ENCODE results near the gene PCSK9. TPM values are rescaled to one million over a fixed set of nuclear protein-coding genes. Genes with fewer than 3 reads are reported as not detected.

PCSK9 gene
- total and polyA plus RNA-seq, 9 of the 15 experiments (the other 6 are each of a cell fraction or from before 2014, with no cell fraction given): 3.2 to 58.6 (median 24.7) TPM

DNA sequence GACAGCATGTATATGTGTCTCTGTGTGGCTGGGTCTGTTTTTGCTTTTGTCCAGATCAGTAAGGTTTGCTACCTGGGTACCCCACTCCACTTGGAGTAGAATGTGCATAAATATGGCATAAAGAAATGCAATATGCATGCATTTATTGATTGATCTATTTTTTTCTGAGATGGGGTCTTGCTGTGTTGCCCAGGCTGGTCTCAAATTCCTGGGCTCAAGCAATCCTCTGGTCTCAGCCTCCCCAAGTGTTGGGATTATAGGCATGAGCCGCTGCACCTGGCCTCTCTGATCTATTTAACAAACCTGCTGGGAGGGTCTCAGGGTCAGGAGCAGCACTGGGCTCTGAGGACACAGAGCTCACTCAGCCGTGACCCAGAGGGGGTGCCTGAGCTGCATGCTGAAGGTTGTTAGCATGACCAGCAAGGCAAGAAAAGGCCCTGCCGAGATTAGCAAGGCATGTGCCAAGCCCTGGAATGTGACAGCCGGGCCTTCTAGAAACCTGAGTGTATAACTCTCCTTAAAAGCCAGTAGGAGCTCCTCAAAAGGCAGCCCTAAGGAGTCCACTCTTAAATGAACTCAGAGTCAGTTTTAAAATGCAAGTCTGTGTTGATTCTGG is 22.5 kb downstream of the PCSK9 start:
- no TSS peak for BruUV-seq (replicated peaks)
- no peak for DNase-seq (ENCODE audit: extremely low read depth in 1 of 4, low spot score in 3 of 4)
- Histone ChIP-seq H3K27ac (ENCODE audit: extremely low read depth, low read depth, low read length) (no peak overlapping the region), H3K4me1 (replicated peaks in 1 of 2; ENCODE audit: control insufficient read depth in 2 of 2, insufficient read depth in 2 of 2, low read length in 2 of 2) (peaks cover 0 to 8% of the 10 kb centered on the region in 2 experiments; a peak in 2 of 5 replicates), H3K4me2 (ENCODE audit: insufficient read depth, low read length) (no peak overlapping the region), H2AFZ (ENCODE audit: low read depth, low read length) (no peak overlapping the region), H3K4me3 (no peak overlapping the region), H3K9me1 (ENCODE audit: control insufficient read depth, insufficient read depth, low read length) (no peaks in the 10 kb centered on the region), H3K36me3 (ENCODE audit: control insufficient read depth, insufficient read depth, low read length) (peaks cover 97% of the 10 kb centered on the region; the same call in 2 of the 3 replicates), H3K27me3 (ENCODE audit: control insufficient read depth in 2 of 2, insufficient read depth in 2 of 2, low read length in 2 of 2) (no peaks in the 10 kb centered on the region), H3K9me3 (replicated peaks; ENCODE audit: control insufficient read depth, insufficient read depth, low read depth, low read length) (no peaks in the 10 kb centered on the region), H3K9ac (ENCODE audit: insufficient read depth in 1 of 2, low read depth in 2 of 2, low read length in 2 of 2) (no peak overlapping the region), H3K79me2 (ENCODE audit: control insufficient read depth, insufficient read depth, low read length) (no peaks in the 10 kb centered on the region), H4K20me1 (replicated peaks; ENCODE audit: control insufficient read depth, insufficient read depth, low read length) (0 out of 2 replicates have a peak, but pooled peaks cover 3% of the 10 kb centered on the region)
- ChIA-PET CTCF (ENCODE audit: low intra/inter-chr PET ratio) (no interaction called here), POLR2A (interaction anchor here (1.3 to 3.4 kb wide), 3 partner anchors 13 to 18 kb away, joined by 4 to 24 read pairs (median 5); no protein-coding TSS in a partner anchor)
- no peak for ATAC-seq
- in situ Hi-C loops (cut with MboI): no loop called here
- FAIRE-seq: no peak
- TF ChIP-seq TRIM28 (IDR thresholded peaks at IDR 0.05) (no peak), ZNF121 (CRISPR knock-in tag; conservative IDR thresholded peaks at IDR 0.05) (peak; percentile 81)
- WGBS (ENCODE audit: insufficient coverage, low coverage, missing lambda C conversion rate): 65% methylated on average over 4 of the region's 4 CpGs
- intact Hi-C loops (cut with micrococcal nuclease): no loop called here

DNA sequence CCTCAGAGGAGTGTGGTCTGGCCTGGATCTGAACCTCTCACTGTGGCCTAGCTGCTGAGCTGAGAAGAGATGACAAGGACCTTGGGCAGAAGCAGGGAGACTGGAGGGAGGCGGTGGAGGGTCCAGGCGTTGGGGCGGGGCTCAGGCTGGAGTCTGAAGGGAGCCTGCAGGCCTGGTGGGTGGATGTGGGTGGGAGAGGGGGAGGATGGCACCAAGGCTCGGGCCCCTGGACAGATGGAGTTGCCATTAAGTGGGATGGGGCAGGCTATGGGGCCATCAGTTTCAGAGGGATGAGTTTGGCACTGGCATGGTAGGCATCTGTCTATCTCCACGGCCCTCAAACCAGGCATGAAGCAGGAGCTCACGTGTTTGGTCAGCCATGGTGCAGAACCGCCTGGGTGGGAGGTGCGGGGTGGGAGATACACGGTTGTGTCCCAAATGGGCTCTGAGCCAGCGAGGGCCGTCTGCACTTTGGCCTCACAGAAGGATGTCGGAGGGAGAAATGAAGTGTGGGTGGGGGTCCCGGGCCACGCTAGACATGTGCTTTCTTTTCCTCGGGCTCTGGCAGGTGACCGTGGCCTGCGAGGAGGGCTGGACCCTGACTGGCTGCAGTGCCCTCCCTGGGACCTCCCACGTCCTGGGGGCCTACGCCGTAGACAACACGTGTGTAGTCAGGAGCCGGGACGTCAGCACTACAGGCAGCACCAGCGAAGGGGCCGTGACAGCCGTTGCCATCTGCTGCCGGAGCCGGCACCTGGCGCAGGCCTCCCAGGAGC is 23.6 kb downstream of the PCSK9 start:
- H3K27me3 ChIP-seq (ENCODE audit: control insufficient read depth in 2 of 2, insufficient read depth in 2 of 2, low read length in 2 of 2): no peaks in the 10 kb centered on the region
- 0 out of 2 replicates have a peak, but pooled peaks cover 3% of the 10 kb centered on the region for H4K20me1 ChIP-seq (replicated peaks; ENCODE audit: control insufficient read depth, insufficient read depth, low read length)
- POLR2A ChIA-PET: interaction anchor here (0.5 to 2.5 kb wide), 8 partner anchors 8 to 1675 kb away, joined by 3 to 12 read pairs (median 4); no protein-coding TSS in a partner anchor
- no peak overlapping the region for H3K4me2 ChIP-seq (ENCODE audit: insufficient read depth, low read length)
- BruUV-seq (replicated peaks): no TSS peak
- no peaks in the 10 kb centered on the region for H3K9me3 ChIP-seq (replicated peaks; ENCODE audit: control insufficient read depth, insufficient read depth, low read depth, low read length)
- H3K79me2 ChIP-seq (ENCODE audit: control insufficient read depth, insufficient read depth, low read length): no peaks in the 10 kb centered on the region
- no peak for TF ChIP-seq ARID1B (IDR thresholded peaks at IDR 0.05)
- peak; percentile 38; the same call in 1 of the 2 replicates for TF ChIP-seq RBFOX2 (IDR thresholded peaks at IDR 0.05; ENCODE audit: low read depth, low read length)
- peak; percentile 50 for TF ChIP-seq POLR2G (IDR thresholded peaks at IDR 0.05; ENCODE audit: low read depth, low read length)
- no peak for TF ChIP-seq FOXK2 (conservative IDR thresholded peaks at IDR 0.05 in 1 of 2, IDR thresholded peaks at IDR 0.05 in 1 of 2; ENCODE audit: low read depth in 2 of 2)
- no peaks in the 10 kb centered on the region for H3K9me1 ChIP-seq (ENCODE audit: control insufficient read depth, insufficient read depth, low read length)
- peaks cover 97% of the 10 kb centered on the region for H3K36me3 ChIP-seq (ENCODE audit: control insufficient read depth, insufficient read depth, low read length)
- H3K9ac ChIP-seq (ENCODE audit: insufficient read depth in 1 of 2, low read depth in 2 of 2, low read length in 2 of 2): no peak overlapping the region
- no peak for FAIRE-seq
- no peak for ATAC-seq
- H3K27ac ChIP-seq (ENCODE audit: extremely low read depth, low read depth, low read length): no peak overlapping the region
- H3K4me1 ChIP-seq (replicated peaks in 1 of 2; ENCODE audit: control insufficient read depth in 2 of 2, insufficient read depth in 2 of 2, low read length in 2 of 2): peaks cover 0 to 8% of the 10 kb centered on the region in 2 experiments; a peak in 2 of 5 replicates
- H3K4me3 ChIP-seq: no peak overlapping the region
- WGBS (ENCODE audit: insufficient coverage, low coverage, missing lambda C conversion rate): 86% methylated on average over 26 of the region's 29 CpGs
- H2AFZ ChIP-seq (ENCODE audit: low read depth, low read length): no peak overlapping the region
- no peak for DNase-seq (ENCODE audit: extremely low read depth in 1 of 4, low spot score in 3 of 4)
- CTCF ChIA-PET (ENCODE audit: low intra/inter-chr PET ratio): no interaction called here
- intact Hi-C loops (cut with micrococcal nuclease): no loop called here
- in situ Hi-C loops (cut with MboI): no loop called here
